IPS DF 6.9 (cell line): ENCODE measurements around the gene AGXT.
A peak's percentile ranks its signal among the peaks of the same experiment; 100 is the strongest.

Experiments used
- DNase-seq: peaks from one replicate; pipeline ENCODE4 v3.0.0-alpha.2; 2013; ENCODE audit warnings: low read depth, low spot score
- H3K27ac ChIP-seq: one replicate; pipeline ENCODE4 v1.5.1; 2013; ENCODE audit warnings: low read length, control low read depth
- H3K27me3 ChIP-seq: 2 replicates; pipeline ENCODE4 v1.6.1; 2013; ENCODE audit warnings: mild to moderate bottlenecking, low read length; ENCODE audit not compliant: control insufficient read depth, insufficient read depth
- H3K36me3 ChIP-seq: 2 replicates; pipeline ENCODE4 v1.6.1; 2013; ENCODE audit warnings: low read length; ENCODE audit not compliant: control insufficient read depth, insufficient read depth
- H3K4me1 ChIP-seq: 2 replicates; pipeline ENCODE4 v1.6.1; 2013; ENCODE audit warnings: low read length; ENCODE audit not compliant: control insufficient read depth, insufficient read depth
- H3K4me3 ChIP-seq: 2 replicates; pipeline ENCODE4 v1.5.1; 2013; ENCODE audit warnings: mild to moderate bottlenecking, low read length
- H3K9me3 ChIP-seq: 2 replicates; pipeline ENCODE4 v1.6.1; 2013; ENCODE audit warnings: low read length, inconsistent platforms; ENCODE audit not compliant: control insufficient read depth, insufficient read depth
- WGBS: extraction: QIAGEN DNeasy Blood & Tissue Kit; methylation state at CpG from one replicate; pipeline ENCODE4 v1.1.7; 2013; ENCODE audit warnings: mixed read lengths, missing lambda C conversion rate; ENCODE audit not compliant: insufficient read length, insufficient coverage; 5-methylcytosine and 5-hydroxymethylcytosine counted together

The AGXT gene

GRCh38 chr2:240868286-240869108 is at the start of gene AGXT:
Gene AGXT, plus strand, starts transcription at chr2:240868824. Its CDS starts 42 bp downstream, at chr2:240868866.
- no peaks in the 10 kb centered on the region for H3K36me3 ChIP-seq
- H3K27me3 ChIP-seq, result no peaks in the 10 kb centered on the region
- no peak within 1 kb of the TSS for H3K27ac ChIP-seq
- no peaks in the 10 kb centered on the region for H3K9me3 ChIP-seq
- H3K4me1 ChIP-seq, result no peaks in the 10 kb centered on the region; the same call in 1 of the 2 replicates
- no peak for DNase-seq
- no CpG with 5 or more reads among the region's 21 CpGs for WGBS
- H3K4me3 ChIP-seq, result no peak within 1 kb of the TSS

- no peak overlapping the region for H3K27ac ChIP-seq
- no peaks in the 10 kb centered on the region for H3K27me3 ChIP-seq
- DNase-seq, result no peak
- H3K36me3 ChIP-seq, result peaks cover 10% of the 10 kb centered on the region
- WGBS, result no CpG with 5 or more reads among the region's 81 CpGs
- peaks cover 5% of the 10 kb centered on the region for H3K4me1 ChIP-seq
- no peaks in the 10 kb centered on the region for H3K9me3 ChIP-seq
- H3K4me3 ChIP-seq, result peak overlapping the region; percentile 77
These were observed 49.3 kb upstream of the AGXT start for GRCh38 chr2:240819126-240819857.

GRCh38 chr2:240819858-240820606 is 48.6 kb upstream of the AGXT start, which contains the start of gene KIF1A:
Gene KIF1A, minus strand, starts transcription at chr2:240820219. Its CDS starts 22,467 bp downstream, at chr2:240797752.
- no peaks in the 10 kb centered on the region for H3K27me3 ChIP-seq
- peak within 1 kb of the TSS; percentile 77 for H3K4me3 ChIP-seq
- no peak for DNase-seq
- H3K36me3 ChIP-seq, result peaks cover 10% of the 10 kb centered on the region
- no CpG with 5 or more reads among the region's 104 CpGs for WGBS
- H3K4me1 ChIP-seq, result peaks cover 5% of the 10 kb centered on the region
- H3K9me3 ChIP-seq, result no peaks in the 10 kb centered on the region
- H3K27ac ChIP-seq, result no peak within 1 kb of the TSS

- no peak for DNase-seq
These were observed 47.8 kb upstream of the AGXT start for GRCh38 chr2:240820607-240821428.

GRCh38 chr2:240821429-240821778 is 47.2 kb upstream of the AGXT start:
- Histone ChIP-seq H3K4me1 (peaks cover 5% of the 10 kb centered on the region), H3K36me3 (peaks cover 7% of the 10 kb centered on the region; the same call in 1 of the 2 replicates), H3K27ac (no peak overlapping the region), H3K9me3 (no peaks in the 10 kb centered on the region), H3K4me3 (peak overlapping the region; percentile 77; the same call in 1 of the 2 replicates), H3K27me3 (no peaks in the 10 kb centered on the region)
- no peak for DNase-seq
- WGBS, result no CpG with 5 or more reads among the region's 7 CpGs

More at GRCh38 chr2:240820607-240821428, 47.8 kb upstream of the AGXT start:
- no peak overlapping the region for H3K27ac ChIP-seq
- H3K9me3 ChIP-seq, result no peaks in the 10 kb centered on the region
- peaks cover 5% of the 10 kb centered on the region for H3K4me1 ChIP-seq
- peak overlapping the region; percentile 77; the same call in 1 of the 2 replicates for H3K4me3 ChIP-seq
- H3K27me3 ChIP-seq, result no peaks in the 10 kb centered on the region
- H3K36me3 ChIP-seq, result peaks cover 10% of the 10 kb centered on the region
- no CpG with 5 or more reads among the region's 64 CpGs for WGBS

GRCh38 chr2:240822280-240822847 is 46.3 kb upstream of the AGXT start:
- Histone ChIP-seq H3K4me3 (no peak overlapping the region), H3K27me3 (no peaks in the 10 kb centered on the region), H3K27ac (no peak overlapping the region), H3K36me3 (peaks cover 5% of the 10 kb centered on the region; the same call in 1 of the 2 replicates), H3K9me3 (no peaks in the 10 kb centered on the region), H3K4me1 (peaks cover 5% of the 10 kb centered on the region)
- no CpG with 5 or more reads among the region's 4 CpGs for WGBS
- no peak for DNase-seq

GRCh38 chr2:240823449-240824336 is 44.9 kb upstream of the AGXT start:
- Histone ChIP-seq H3K27me3 (no peaks in the 10 kb centered on the region), H3K4me3 (no peak overlapping the region), H3K4me1 (no peaks in the 10 kb centered on the region), H3K9me3 (no peaks in the 10 kb centered on the region), H3K27ac (no peak overlapping the region), H3K36me3 (no peaks in the 10 kb centered on the region)
- DNase-seq, result no peak
- WGBS, result no CpG with 5 or more reads among the region's 15 CpGs

- no peaks in the 10 kb centered on the region for H3K4me1 ChIP-seq
- no peak overlapping the region for H3K4me3 ChIP-seq
- H3K9me3 ChIP-seq, result no peaks in the 10 kb centered on the region
- no CpG with 5 or more reads among the region's 4 CpGs for WGBS
- H3K36me3 ChIP-seq, result no peaks in the 10 kb centered on the region
- no peaks in the 10 kb centered on the region; the same call in 1 of the 2 replicates for H3K27me3 ChIP-seq
- H3K27ac ChIP-seq, result no peak overlapping the region
- no peak for DNase-seq
These were observed 43.1 kb upstream of the AGXT start for GRCh38 chr2:240825476-240825875.
